GM23338 (cell line): ENCODE data around the gene AMBP. TPM values are rescaled to one million over a fixed set of nuclear protein-coding genes. Genes with fewer than 3 reads are reported as not detected.

ENCODE experiments used
- ATAC-seq: fragments of 200-7000 bp; cut with Tn5 transposase; 3 replicates; pipeline ENCODE4 v1.9.1; 2020
- DNase-seq: peaks from one replicate; pipeline ENCODE4 v3.0.0-alpha.2; 2015; ENCODE audit warnings: low spot score
- H2AFZ ChIP-seq: fragments of 200-600 bp; sonication (generic); 2 replicates; pipeline ENCODE4 v1.8.0; 2016; ENCODE audit warnings: antibody characterized with exemption, mild to moderate bottlenecking, moderate library complexity
- H3F3A ChIP-seq: fragments of 200-600 bp; sonication (generic); replicated peaks from 2 replicates; pipeline ENCODE4 v1.8.0; 2017; ENCODE audit warnings: antibody characterized with exemption, mixed run types, low read depth
- H3K27ac ChIP-seq: fragments of 200-600 bp; sonication (generic); 2 replicates; pipeline ENCODE4 v1.6.1; 2016; ENCODE audit warnings: low read depth
- H3K27me3 ChIP-seq: fragments of 200-600 bp; sonication (generic); 2 replicates; pipeline ENCODE4 v1.8.0; 2016; ENCODE audit warnings: mild to moderate bottlenecking, mixed run types, moderate library complexity; ENCODE audit not compliant: insufficient read depth
- H3K36me3 ChIP-seq: fragments of 200-600 bp; sonication (generic); 2 replicates; pipeline ENCODE4 v1.8.0; 2016; ENCODE audit warnings: mild to moderate bottlenecking; ENCODE audit not compliant: insufficient read depth
- H3K4me1 ChIP-seq: fragments of 200-600 bp; sonication (generic); 2 replicates; pipeline ENCODE4 v1.8.0; 2016; ENCODE audit warnings: mild to moderate bottlenecking, moderate library complexity; ENCODE audit not compliant: insufficient read depth
- H3K4me2 ChIP-seq: fragments of 200-600 bp; sonication (generic); 2 replicates; pipeline ENCODE4 v1.7.1; 2017; ENCODE audit warnings: mixed run types
- H3K4me3 ChIP-seq: fragments of 200-600 bp; sonication (generic); 2 replicates; pipeline ENCODE4 v1.6.1; 2016; ENCODE audit warnings: mixed run types
- H3K79me2 ChIP-seq: fragments of 200-600 bp; sonication (generic); replicated peaks from 2 replicates; pipeline ENCODE4 v1.8.0; 2017; ENCODE audit warnings: mild to moderate bottlenecking; ENCODE audit not compliant: insufficient read depth
- H3K9me2 ChIP-seq: fragments of 200-600 bp; sonication (generic); 2 replicates; pipeline ENCODE4 v1.8.0; 2017; ENCODE audit not compliant: insufficient read depth
- H4K20me1 ChIP-seq: fragments of 200-600 bp; sonication (generic); replicated peaks from 2 replicates; pipeline ENCODE4 v1.8.0; 2017; ENCODE audit warnings: mild to moderate bottlenecking; ENCODE audit not compliant: insufficient read depth
- H3K27ac Mint-ChIP-seq: 2 replicates; pipeline ENCODE4 v1.8.0; 2020; ENCODE audit warnings: inconsistent platforms, mild to moderate bottlenecking, moderate library complexity, mixed read lengths
- H3K27me3 Mint-ChIP-seq: 3 replicates; pipeline ENCODE4 v1.8.0; 2022; ENCODE audit warnings: low read depth, mild to moderate bottlenecking, moderate library complexity, mixed read lengths, inconsistent platforms; ENCODE audit not compliant: insufficient read depth, poor library complexity
- H3K36me3 Mint-ChIP-seq: 3 replicates; pipeline ENCODE4 v1.8.0; 2021; ENCODE audit warnings: low read depth, mild to moderate bottlenecking, inconsistent platforms, moderate library complexity, mixed read lengths
- H3K4me1 Mint-ChIP-seq: 3 replicates; pipeline ENCODE4 v1.8.0; 2020; ENCODE audit warnings: mild to moderate bottlenecking, inconsistent platforms, mixed read lengths
- H3K4me3 Mint-ChIP-seq: 3 replicates; pipeline ENCODE4 v1.8.0; 2021; ENCODE audit warnings: moderate library complexity, mild to moderate bottlenecking, inconsistent platforms, mixed read lengths
- H3K9me3 Mint-ChIP-seq: 3 replicates; pipeline ENCODE4 v1.8.0; 2020; ENCODE audit warnings: moderate library complexity, mild to moderate bottlenecking, inconsistent platforms, mixed read lengths
- CREB1 ChIP-seq: fragments of 250-450 bp; sonication (Bioruptor Pico); IDR thresholded peaks from 2 replicates; pipeline ENCODE4 v1.5.0; 2020; ENCODE audit warnings: low read depth, mild to moderate bottlenecking, moderate library complexity
- EZH2phosphoT487 ChIP-seq: fragments of 200-600 bp; sonication (generic); IDR thresholded peaks from one replicate; pipeline ENCODE4 v1.8.1; 2018; ENCODE audit warnings: antibody characterized with exemption; ENCODE audit not compliant: unreplicated experiment
- JUNB ChIP-seq: IDR thresholded peaks from one replicate; pipeline ENCODE4 v1.6.1; 2016; ENCODE audit warnings: antibody characterized with exemption; ENCODE audit not compliant: unreplicated experiment
- NANOG ChIP-seq: IDR thresholded peaks from 2 replicates; pipeline ENCODE4 v1.6.1; 2016; ENCODE audit warnings: antibody characterized with exemption, borderline replicate concordance
- POLR2AphosphoS5 ChIP-seq: IDR thresholded peaks from 2 replicates; pipeline ENCODE4 v1.6.1; 2016; ENCODE audit warnings: antibody characterized with exemption, low read depth
- STAT1 ChIP-seq: IDR thresholded peaks from one replicate; pipeline ENCODE4 v1.6.1; 2016; ENCODE audit warnings: antibody characterized with exemption; ENCODE audit not compliant: unreplicated experiment
- ZNF114 ChIP-seq: fragments of 250-450 bp; sonication (Bioruptor Pico); IDR thresholded peaks from 2 replicates; pipeline ENCODE4 v1.5.0; 2020; ENCODE audit warnings: mild to moderate bottlenecking, moderate library complexity
- ZNF331 ChIP-seq: fragments of 250-450 bp; sonication (Bioruptor Pico); IDR thresholded peaks from 2 replicates; pipeline ENCODE4 v1.5.0; 2020; ENCODE audit warnings: low read depth, mild to moderate bottlenecking, moderate library complexity
- polyA plus RNA-seq: library from polyadenylated mRNA; unstranded; fragments of >200 nt; fragmentation: Nextera tagmentation; extraction: Ambion mirVana; gene quantifications from 2 replicates; pipeline ENCODE4 v1.2.1, GENCODE V29; 2016
- total RNA-seq: library from RNA; depleted of rRNA; stranded (reverse); fragments of >200 nt; shearing (Covaris generic); gene quantifications from 2 replicates; pipeline ENCODE4 v1.2.3, GENCODE V29; 2014
- TF ChIP-seq, protein P1 (sequence below): fragments of 250-450 bp; sonication (Bioruptor Pico); IDR thresholded peaks from 2 replicates; pipeline ENCODE4 v1.5.0; 2020; ENCODE audit warnings: mild to moderate bottlenecking, moderate library complexity
- TF ChIP-seq, protein P2 (sequence below): IDR thresholded peaks from one replicate; pipeline ENCODE4 v1.6.1; 2018; ENCODE audit warnings: antibody characterized with exemption; ENCODE audit not compliant: unreplicated experiment

AMBP gene
- total and polyA plus RNA-seq, 2 experiments from 2014 or later = 1.3 to 2.0 TPM

- TF ChIP-seq, protein P1, sequence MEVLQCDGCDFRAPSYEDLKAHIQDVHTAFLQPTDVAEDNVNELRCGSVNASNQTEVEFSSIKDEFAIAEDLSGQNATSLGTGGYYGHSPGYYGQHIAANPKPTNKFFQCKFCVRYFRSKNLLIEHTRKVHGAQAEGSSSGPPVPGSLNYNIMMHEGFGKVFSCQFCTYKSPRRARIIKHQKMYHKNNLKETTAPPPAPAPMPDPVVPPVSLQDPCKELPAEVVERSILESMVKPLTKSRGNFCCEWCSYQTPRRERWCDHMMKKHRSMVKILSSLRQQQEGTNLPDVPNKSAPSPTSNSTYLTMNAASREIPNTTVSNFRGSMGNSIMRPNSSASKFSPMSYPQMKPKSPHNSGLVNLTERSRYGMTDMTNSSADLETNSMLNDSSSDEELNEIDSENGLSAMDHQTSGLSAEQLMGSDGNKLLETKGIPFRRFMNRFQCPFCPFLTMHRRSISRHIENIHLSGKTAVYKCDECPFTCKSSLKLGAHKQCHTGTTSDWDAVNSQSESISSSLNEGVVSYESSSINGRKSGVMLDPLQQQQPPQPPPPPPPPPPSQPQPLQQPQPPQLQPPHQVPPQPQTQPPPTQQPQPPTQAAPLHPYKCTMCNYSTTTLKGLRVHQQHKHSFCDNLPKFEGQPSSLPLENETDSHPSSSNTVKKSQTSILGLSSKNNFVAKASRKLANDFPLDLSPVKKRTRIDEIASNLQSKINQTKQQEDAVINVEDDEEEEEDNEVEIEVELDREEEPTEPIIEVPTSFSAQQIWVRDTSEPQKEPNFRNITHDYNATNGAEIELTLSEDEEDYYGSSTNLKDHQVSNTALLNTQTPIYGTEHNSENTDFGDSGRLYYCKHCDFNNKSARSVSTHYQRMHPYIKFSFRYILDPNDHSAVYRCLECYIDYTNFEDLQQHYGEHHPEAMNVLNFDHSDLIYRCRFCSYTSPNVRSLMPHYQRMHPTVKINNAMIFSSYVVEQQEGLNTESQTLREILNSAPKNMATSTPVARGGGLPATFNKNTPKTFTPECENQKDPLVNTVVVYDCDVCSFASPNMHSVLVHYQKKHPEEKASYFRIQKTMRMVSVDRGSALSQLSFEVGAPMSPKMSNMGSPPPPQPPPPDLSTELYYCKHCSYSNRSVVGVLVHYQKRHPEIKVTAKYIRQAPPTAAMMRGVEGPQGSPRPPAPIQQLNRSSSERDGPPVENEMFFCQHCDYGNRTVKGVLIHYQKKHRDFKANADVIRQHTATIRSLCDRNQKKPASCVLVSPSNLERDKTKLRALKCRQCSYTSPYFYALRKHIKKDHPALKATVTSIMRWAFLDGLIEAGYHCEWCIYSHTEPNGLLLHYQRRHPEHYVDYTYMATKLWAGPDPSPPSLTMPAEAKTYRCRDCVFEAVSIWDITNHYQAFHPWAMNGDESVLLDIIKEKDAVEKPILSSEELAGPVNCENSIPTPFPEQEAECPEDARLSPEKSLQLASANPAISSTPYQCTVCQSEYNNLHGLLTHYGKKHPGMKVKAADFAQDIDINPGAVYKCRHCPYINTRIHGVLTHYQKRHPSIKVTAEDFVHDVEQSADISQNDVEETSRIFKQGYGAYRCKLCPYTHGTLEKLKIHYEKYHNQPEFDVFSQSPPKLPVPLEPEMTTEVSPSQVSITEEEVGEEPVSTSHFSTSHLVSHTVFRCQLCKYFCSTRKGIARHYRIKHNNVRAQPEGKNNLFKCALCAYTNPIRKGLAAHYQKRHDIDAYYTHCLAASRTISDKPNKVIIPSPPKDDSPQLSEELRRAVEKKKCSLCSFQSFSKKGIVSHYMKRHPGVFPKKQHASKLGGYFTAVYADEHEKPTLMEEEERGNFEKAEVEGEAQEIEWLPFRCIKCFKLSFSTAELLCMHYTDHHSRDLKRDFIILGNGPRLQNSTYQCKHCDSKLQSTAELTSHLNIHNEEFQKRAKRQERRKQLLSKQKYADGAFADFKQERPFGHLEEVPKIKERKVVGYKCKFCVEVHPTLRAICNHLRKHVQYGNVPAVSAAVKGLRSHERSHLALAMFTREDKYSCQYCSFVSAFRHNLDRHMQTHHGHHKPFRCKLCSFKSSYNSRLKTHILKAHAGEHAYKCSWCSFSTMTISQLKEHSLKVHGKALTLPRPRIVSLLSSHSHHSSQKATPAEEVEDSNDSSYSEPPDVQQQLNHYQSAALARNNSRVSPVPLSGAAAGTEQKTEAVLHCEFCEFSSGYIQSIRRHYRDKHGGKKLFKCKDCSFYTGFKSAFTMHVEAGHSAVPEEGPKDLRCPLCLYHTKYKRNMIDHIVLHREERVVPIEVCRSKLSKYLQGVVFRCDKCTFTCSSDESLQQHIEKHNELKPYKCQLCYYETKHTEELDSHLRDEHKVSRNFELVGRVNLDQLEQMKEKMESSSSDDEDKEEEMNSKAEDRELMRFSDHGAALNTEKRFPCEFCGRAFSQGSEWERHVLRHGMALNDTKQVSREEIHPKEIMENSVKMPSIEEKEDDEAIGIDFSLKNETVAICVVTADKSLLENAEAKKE (CRISPR knock-in tag) = no peak
- TF ChIP-seq STAT1 (no peak), NANOG (no peak), ZNF331 (no peak), POLR2AphosphoS5 (no peak)
Observed at GRCh38 chr9:114061292-114061691, 16.8 kb downstream of the AMBP start (continued).

GRCh38 chr9:114060711-114061110 lies 17.4 kb downstream of the AMBP start:
- H3K27me3 ChIP-seq = no peaks in the 10 kb centered on the region
- 0 out of 2 replicates have a peak, but pooled peaks cover 2% of the 10 kb centered on the region for H3K9me2 ChIP-seq
- H3K27ac ChIP-seq = no peak overlapping the region
- ATAC-seq (no peak), DNase-seq (no peak)
- Mint-ChIP-seq H3K4me3 (no peak overlapping the region), H3K36me3 (0 out of 3 replicates have a peak, but pooled peaks cover 4% of the 10 kb centered on the region), H3K4me1 (peaks cover 3% of the 10 kb centered on the region), H3K27me3 (peaks cover 11% of the 10 kb centered on the region), H3K9me3 (no peaks in the 10 kb centered on the region), H3K27ac (no peak overlapping the region)
- no peaks in the 10 kb centered on the region for H3F3A ChIP-seq
- H2AFZ ChIP-seq = no peak overlapping the region
- H3K36me3 ChIP-seq = no peaks in the 10 kb centered on the region
- H3K79me2 ChIP-seq = no peaks in the 10 kb centered on the region
- no peaks in the 10 kb centered on the region; the same call in 1 of the 2 replicates for H4K20me1 ChIP-seq
- H3K4me3 ChIP-seq = no peak overlapping the region
- no peak overlapping the region for H3K4me2 ChIP-seq
- H3K4me1 ChIP-seq = no peaks in the 10 kb centered on the region
- TF ChIP-seq, protein P2, sequence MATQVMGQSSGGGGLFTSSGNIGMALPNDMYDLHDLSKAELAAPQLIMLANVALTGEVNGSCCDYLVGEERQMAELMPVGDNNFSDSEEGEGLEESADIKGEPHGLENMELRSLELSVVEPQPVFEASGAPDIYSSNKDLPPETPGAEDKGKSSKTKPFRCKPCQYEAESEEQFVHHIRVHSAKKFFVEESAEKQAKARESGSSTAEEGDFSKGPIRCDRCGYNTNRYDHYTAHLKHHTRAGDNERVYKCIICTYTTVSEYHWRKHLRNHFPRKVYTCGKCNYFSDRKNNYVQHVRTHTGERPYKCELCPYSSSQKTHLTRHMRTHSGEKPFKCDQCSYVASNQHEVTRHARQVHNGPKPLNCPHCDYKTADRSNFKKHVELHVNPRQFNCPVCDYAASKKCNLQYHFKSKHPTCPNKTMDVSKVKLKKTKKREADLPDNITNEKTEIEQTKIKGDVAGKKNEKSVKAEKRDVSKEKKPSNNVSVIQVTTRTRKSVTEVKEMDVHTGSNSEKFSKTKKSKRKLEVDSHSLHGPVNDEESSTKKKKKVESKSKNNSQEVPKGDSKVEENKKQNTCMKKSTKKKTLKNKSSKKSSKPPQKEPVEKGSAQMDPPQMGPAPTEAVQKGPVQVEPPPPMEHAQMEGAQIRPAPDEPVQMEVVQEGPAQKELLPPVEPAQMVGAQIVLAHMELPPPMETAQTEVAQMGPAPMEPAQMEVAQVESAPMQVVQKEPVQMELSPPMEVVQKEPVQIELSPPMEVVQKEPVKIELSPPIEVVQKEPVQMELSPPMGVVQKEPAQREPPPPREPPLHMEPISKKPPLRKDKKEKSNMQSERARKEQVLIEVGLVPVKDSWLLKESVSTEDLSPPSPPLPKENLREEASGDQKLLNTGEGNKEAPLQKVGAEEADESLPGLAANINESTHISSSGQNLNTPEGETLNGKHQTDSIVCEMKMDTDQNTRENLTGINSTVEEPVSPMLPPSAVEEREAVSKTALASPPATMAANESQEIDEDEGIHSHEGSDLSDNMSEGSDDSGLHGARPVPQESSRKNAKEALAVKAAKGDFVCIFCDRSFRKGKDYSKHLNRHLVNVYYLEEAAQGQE = no peak
- TF ChIP-seq JUNB (no peak), POLR2AphosphoS5 (no peak), STAT1 (no peak), CREB1 (CRISPR knock-in tag) (no peak), ZNF114 (CRISPR knock-in tag) (no peak), EZH2phosphoT487 (no peak), ZNF331 (no peak)
